ENCODE data around the gene NR2E1. TPM values are rescaled to one million over a fixed set of nuclear protein-coding genes. Genes with fewer than 3 reads are reported as not detected.
A peak's percentile ranks its signal among the peaks of the same experiment; 100 is the strongest.

NR2E1 gene
- total and polyA plus RNA-seq, 10 of the 15 experiments (the other 5 are each of a cell fraction or from before 2014, with no cell fraction given), result not detected

DNA sequence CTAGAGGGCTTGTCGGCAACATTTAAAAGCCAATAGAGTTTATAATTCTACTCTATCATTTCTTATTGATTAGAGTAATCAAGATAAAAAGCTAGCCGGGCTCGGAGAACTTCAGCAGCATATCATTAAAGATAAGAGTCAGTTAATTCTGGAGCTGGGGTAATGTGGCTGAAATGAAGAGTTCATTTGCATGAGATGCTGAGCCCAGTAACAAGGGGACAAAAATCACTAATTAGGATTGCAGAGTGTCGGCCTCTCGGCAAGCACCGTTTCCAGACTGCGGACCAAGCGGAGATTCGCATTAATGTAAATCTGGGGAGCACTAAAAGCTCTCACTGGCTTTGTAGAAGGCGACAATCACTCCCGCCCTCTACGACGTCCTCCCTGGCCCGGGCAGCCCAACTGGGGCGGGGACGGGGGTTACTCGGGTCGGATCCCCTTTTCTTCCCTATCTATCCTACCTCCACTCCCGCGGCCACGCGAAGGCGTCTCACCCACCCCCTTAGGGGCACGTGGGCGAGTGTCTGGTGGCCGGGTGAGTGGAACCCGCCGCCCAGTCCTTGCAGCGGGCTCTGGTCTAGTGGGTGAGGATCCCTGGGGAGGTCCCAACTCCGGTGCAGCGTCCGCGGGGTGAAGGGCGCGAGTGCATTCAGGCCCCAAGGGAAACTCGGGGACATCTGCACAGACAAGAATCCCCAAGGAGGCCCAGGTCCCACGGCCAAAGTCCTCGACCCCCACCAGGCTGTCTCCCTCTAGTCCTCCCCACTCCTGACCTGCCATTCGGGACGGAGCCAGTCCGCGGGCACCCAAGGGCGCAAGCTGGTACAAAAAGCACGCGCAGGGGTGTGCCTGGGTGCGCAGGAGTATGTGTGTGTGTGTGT is 49.0 kb upstream of the NR2E1 start:
- 21% methylated on average over 44 of the region's 46 CpGs for WGBS (ENCODE audit: insufficient coverage, insufficient replicate concordance, low lambda C conversion rate, missing lambda C conversion rate)
- ATAC-seq, result no peak
- RAD21 ChIA-PET (ENCODE audit: unreplicated experiment), result no interaction called here
- H3K9me3 ChIP-seq (replicated peaks; ENCODE audit: control insufficient read depth, insufficient read depth, low read length), result no peaks in the 10 kb centered on the region
- in situ Hi-C loops (cut with MboI), result loop anchor here (5.0 to 10.0 kb wide), 2 partner anchors 376 to 408 kb away; no protein-coding TSS in a partner anchor
- no peak for FAIRE-seq
- intact Hi-C loops (cut with micrococcal nuclease; ENCODE audit: unreplicated experiment), result no loop called here
- POLR2A ChIA-PET, result interaction anchor here (0.6 kb wide), 1 partner anchor 1297 kb away, joined by 4 read pairs; no protein-coding TSS in a partner anchor
- H3K4me2 ChIP-seq (ENCODE audit: control insufficient read depth, insufficient read depth), result peak overlapping the region; percentile 92; the same call in 1 of the 2 replicates
- no peak overlapping the region for H3K27ac ChIP-seq (ENCODE audit: control insufficient read depth, insufficient read depth)
- H3K79me2 ChIP-seq (ENCODE audit: control insufficient read depth, insufficient read depth, low read length), result no peaks in the 10 kb centered on the region
- CTCF ChIA-PET, result interaction anchor here (0.6 to 1.1 kb wide), 3 partner anchors 372 to 376 kb away, joined by 3 to 5 read pairs (median 3); no protein-coding TSS in a partner anchor
- no peaks in the 10 kb centered on the region for H3K36me3 ChIP-seq (ENCODE audit: control insufficient read depth in 2 of 2, insufficient read depth in 2 of 2, low read length in 1 of 2)
- no peak overlapping the region for H3K9ac ChIP-seq (ENCODE audit: control insufficient read depth, insufficient read depth, low read length)
- no TSS peak for BruUV-seq (replicated peaks)
- H4K20me1 ChIP-seq (ENCODE audit: control insufficient read depth, insufficient read depth), result no peaks in the 10 kb centered on the region
- DNase-seq (ENCODE audit: low read depth, low spot score), result no peak
- SMC1A ChIA-PET (ENCODE audit: uncharacterized antibody, unreplicated experiment), result no interaction called here
- H2AFZ ChIP-seq (ENCODE audit: control insufficient read depth, low read depth, low read length), result no peak overlapping the region
- H3K27me3 ChIP-seq (replicated peaks in 1 of 2; ENCODE audit: control insufficient read depth in 2 of 2, insufficient read depth in 2 of 2, low read length in 1 of 2), result peaks cover 31 to 49% of the 10 kb centered on the region in 2 experiments
- peaks cover 4% of the 10 kb centered on the region; the same call in 1 of the 2 replicates for H3K4me1 ChIP-seq (ENCODE audit: control insufficient read depth, insufficient read depth, low read length)
- TF ChIP-seq POLR2A (IDR thresholded peaks at IDR 0.05; ENCODE audit: low read depth, low read length) (no peak), DPF2 (IDR thresholded peaks at IDR 0.05) (0 out of 2 replicates have a peak, but pooled peaks have one; percentile 7), EZH2 (IDR thresholded peaks at IDR 0.05; ENCODE audit: borderline replicate concordance, control insufficient read depth, low read depth, low read length) (peak; percentile 32; the same call in 1 of the 2 replicates)
- no peak overlapping the region for H3K4me3 ChIP-seq

Data from GM12878 (cell line).